GM19023 (cell line): ENCODE results near the gene GALK2.
"Not testable (repeated sequence)": the region's sequence is repeated elsewhere in the genome, so short reads cannot be mapped to it uniquely, and the experiment has no call there.

Experiments
- ATAC-seq: cut with Tn5 transposase; IDR thresholded peaks from one replicate; pipeline ENCODE4 v1.9.1; 2021; ENCODE audit warnings: mild to moderate bottlenecking, moderate library complexity; ENCODE audit not compliant: unreplicated experiment

The GALK2 gene

GRCh38 chr15:49163678-49164077, 6.4 kb upstream of the GALK2 start:
- no peak for ATAC-seq

GRCh38 chr15:49164865-49165264, 5.2 kb upstream of the GALK2 start:
- ATAC-seq = no peak

GRCh38 chr15:49168016-49168415, 2.0 kb upstream of the GALK2 start:
- ATAC-seq = no peak

- ATAC-seq = no peak
These were observed 1.7 kb downstream of the GALK2 start for GRCh38 chr15:49171790-49172189.

GRCh38 chr15:49174902-49175301, 4.9 kb downstream of the GALK2 start:
- no peak for ATAC-seq

GRCh38 chr15:49175582-49176397, 5.7 kb downstream of the GALK2 start:
- ATAC-seq = not testable (repeated sequence)

- ATAC-seq = no peak
These were observed 8.4 kb downstream of the GALK2 start for GRCh38 chr15:49178497-49178896.

- no peak for ATAC-seq
These were observed 9.6 kb downstream of the GALK2 start for GRCh38 chr15:49179433-49180190.

GRCh38 chr15:49182128-49182527, 12.1 kb downstream of the GALK2 start:
- no peak for ATAC-seq

GRCh38 chr15:49183741-49184140, 13.7 kb downstream of the GALK2 start:
- not testable (repeated sequence) for ATAC-seq

GRCh38 chr15:49185473-49185872, 15.4 kb downstream of the GALK2 start:
- ATAC-seq = no peak

GRCh38 chr15:49187549-49188245, 17.6 kb downstream of the GALK2 start:
- ATAC-seq = no peak

- ATAC-seq = no peak
These were observed 18.9 kb downstream of the GALK2 start for GRCh38 chr15:49188933-49189332.

GRCh38 chr15:49189631-49190030, 19.6 kb downstream of the GALK2 start:
- ATAC-seq = no peak

- ATAC-seq = no peak
These were observed 20.5 kb downstream of the GALK2 start for GRCh38 chr15:49190586-49190985.

GRCh38 chr15:49191892-49192291, 21.8 kb downstream of the GALK2 start:
- no peak for ATAC-seq

GRCh38 chr15:49196856-49197255, 26.8 kb downstream of the GALK2 start:
- ATAC-seq = no peak

- no peak for ATAC-seq
These were observed 29.6 kb downstream of the GALK2 start for GRCh38 chr15:49199666-49200065.

GRCh38 chr15:49200347-49200746, 30.3 kb downstream of the GALK2 start:
- no peak for ATAC-seq

GRCh38 chr15:49208102-49208501, 38.1 kb downstream of the GALK2 start:
- not testable (repeated sequence) for ATAC-seq

- ATAC-seq = no peak
These were observed 42.9 kb downstream of the GALK2 start for GRCh38 chr15:49212897-49213296.
